ENCODE measurements around the gene COPE.

DNA sequence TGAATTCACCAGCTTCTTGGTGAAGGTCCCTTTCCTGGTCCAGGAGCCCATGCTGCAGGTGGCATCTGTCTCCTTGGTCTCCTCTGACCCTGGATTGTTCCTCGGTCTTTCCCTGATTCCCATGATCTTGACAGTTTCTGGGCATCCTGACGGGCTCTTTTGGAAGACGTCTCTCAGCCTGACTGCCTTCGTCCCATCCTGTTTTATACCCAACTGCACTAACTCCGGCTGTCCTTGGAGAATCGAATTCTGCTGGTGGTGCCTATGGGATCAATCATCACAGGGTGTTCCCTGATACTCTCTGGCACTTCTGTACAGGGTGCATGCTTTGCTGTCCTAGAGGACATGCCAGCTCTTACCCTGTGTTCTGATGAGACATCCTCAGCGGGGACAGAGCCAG is 42.3 kb downstream of the COPE start:
- TF ChIP-seq CTCF (IDR thresholded peaks at IDR 0.05): no peak
- TF ChIP-seq POLR2A (IDR thresholded peaks at IDR 0.05): no peak
- TF ChIP-seq POLR2AphosphoS5 (IDR thresholded peaks at IDR 0.05): no peak

All from transverse colon (tissue), 4 donors.